H1 (cell line): ENCODE measurements around the gene TBX21. TPM values are rescaled to one million over a fixed set of nuclear protein-coding genes. Genes with fewer than 3 reads are reported as not detected.

ENCODE experiments used
- CTCF ChIA-PET: fragments of 300-600 bp; sonication (Branson Sonifier 250); formaldehyde crosslinking; loops from one replicate; lab custom pipeline; 2021; ENCODE audit not compliant: partially characterized antibody; lab: Charles Lee
- POLR2A ChIA-PET: fragments of 300-600 bp; sonication (Branson Sonifier 250); formaldehyde crosslinking; loops from one replicate; lab custom pipeline; 2021; ENCODE audit warnings: inconsistent platforms; ENCODE audit not compliant: partially characterized antibody; lab: Charles Lee
- DNase-seq, 2 experiments: peaks; one replicate each; pipeline versions ENCODE4 v3.0.0 to v3.0.0-alpha.2; 2010 to 2022; ENCODE audit warnings: low spot score in 2 of 2, low read depth in 1 of 2, mixed read lengths in 1 of 2
- FAIRE-seq: peaks from 2 replicates; lab custom pipeline; 2011; peaks lifted over from hg19 to GRCh38; lab: Jason Lieb, UNC
- H2AFZ ChIP-seq: 2 replicates; pipeline ENCODE4 v1.8.1; 2012; ENCODE audit warnings: low read length, inconsistent platforms
- H2AK5ac ChIP-seq: 2 replicates; pipeline ENCODE4 v1.6.1; 2013; ENCODE audit warnings: low read depth, low read length
- H2BK120ac ChIP-seq: replicated peaks from 2 replicates; pipeline ENCODE3; 2013; ENCODE audit warnings: low read depth, low read length, inconsistent platforms
- H2BK12ac ChIP-seq: 2 replicates; pipeline ENCODE4 v1.6.1; 2013; ENCODE audit warnings: low read depth, low read length
- H2BK15ac ChIP-seq: 2 replicates; pipeline ENCODE4 v1.6.1; 2013; ENCODE audit warnings: low read length
- H2BK20ac ChIP-seq: 2 replicates; pipeline ENCODE4 v1.6.1; 2013; ENCODE audit warnings: low read length
- H2BK5ac ChIP-seq: 2 replicates; pipeline ENCODE4 v1.6.1; 2013; ENCODE audit warnings: low read depth, low read length
- H3K14ac ChIP-seq: 2 replicates; pipeline ENCODE4 v1.6.1; 2013; ENCODE audit warnings: inconsistent platforms; ENCODE audit not compliant: insufficient read length
- H3K18ac ChIP-seq: 2 replicates; pipeline ENCODE4 v1.6.1; 2013; ENCODE audit warnings: low read length; ENCODE audit errors: extremely low read depth
- H3K23ac ChIP-seq: 2 replicates; pipeline ENCODE4 v1.6.1; 2013; ENCODE audit warnings: inconsistent platforms; ENCODE audit not compliant: insufficient read length
- H3K23me2 ChIP-seq: 2 replicates; pipeline ENCODE4 v1.6.1; 2013; ENCODE audit warnings: low read depth, low read length
- H3K27ac ChIP-seq: 2 replicates; pipeline ENCODE4 v1.6.1; 2011; ENCODE audit warnings: low read depth, low read length, inconsistent platforms
- H3K27me3 ChIP-seq, 4 experiments: replicated peaks in 1 of 4; 1 replicate in 1 of 4; 2 replicates in 3 of 4; pipeline versions ENCODE4 v1.6.1 to v1.8.1; 2011 to 2013; ENCODE audit warnings: low read length in 3 of 4, mild to moderate bottlenecking in 3 of 4, inconsistent platforms in 2 of 4, mixed read lengths in 2 of 4, moderate library complexity in 1 of 4; ENCODE audit not compliant: control insufficient read depth in 3 of 4, insufficient read depth in 3 of 4; ENCODE audit errors: extremely low read depth in 1 of 4
- H3K36me3 ChIP-seq, 4 experiments: 2 replicates each; pipeline versions ENCODE4 v1.6.1 to v1.8.1; 2011 to 2013; ENCODE audit warnings: mild to moderate bottlenecking in 4 of 4, low read length in 3 of 4, moderate library complexity in 2 of 4, control low read depth in 1 of 4, inconsistent platforms in 1 of 4; ENCODE audit not compliant: insufficient read depth in 4 of 4, control insufficient read depth in 2 of 4
- H3K4ac ChIP-seq: replicated peaks from 2 replicates; pipeline ENCODE3; 2013; ENCODE audit warnings: low read length, low read depth, mixed read lengths, inconsistent platforms; ENCODE audit not compliant: insufficient read length
- H3K4me1 ChIP-seq, 4 experiments: replicated peaks in 1 of 4; 1 replicate in 1 of 4; 2 replicates in 3 of 4; pipeline versions ENCODE4 v1.6.1 to v1.8.1; 2011 to 2013; ENCODE audit warnings: low read length in 3 of 4, inconsistent platforms in 2 of 4, mixed read lengths in 1 of 4; ENCODE audit not compliant: insufficient read depth in 4 of 4, control insufficient read depth in 3 of 4
- H3K4me2 ChIP-seq, 2 experiments: 2 replicates each; pipeline versions ENCODE4 v1.6.1 to v1.8.1; 2011 to 2013; ENCODE audit warnings: low read depth in 2 of 2, low read length in 2 of 2, control low read depth in 1 of 2, inconsistent platforms in 1 of 2, mild to moderate bottlenecking in 1 of 2; ENCODE audit not compliant: insufficient read depth in 1 of 2
- H3K4me3 ChIP-seq, 4 experiments: fragments of 200-600, 300-600 bp in 1 of 4; sonication (generic), shearing (Covaris generic), sonication (Bioruptor Twin) in 1 of 4; 2 replicates each; pipeline versions ENCODE4 v1.5.1 to v1.8.1; 2011 to 2016; ENCODE audit warnings: low read length in 4 of 4, low read depth in 3 of 4, control low read depth in 2 of 4, inconsistent platforms in 2 of 4, mild to moderate bottlenecking in 2 of 4, mixed read lengths in 1 of 4, moderate library complexity in 1 of 4; ENCODE audit not compliant: insufficient read depth in 2 of 4; ENCODE audit errors: extremely low read depth in 1 of 4
- H3K56ac ChIP-seq: replicated peaks from 2 replicates; pipeline ENCODE3; 2013; ENCODE audit warnings: low read depth, mild to moderate bottlenecking, mixed read lengths, low read length, inconsistent platforms; ENCODE audit not compliant: insufficient read length
- H3K79me1 ChIP-seq: 2 replicates; pipeline ENCODE4 v1.6.1; 2013; ENCODE audit warnings: low read depth, low read length, control low read depth
- H3K79me2 ChIP-seq, 2 experiments: 2 replicates each; pipeline versions ENCODE4 v1.6.1 to v1.8.1; 2012 to 2013; ENCODE audit warnings: low read length in 2 of 2, mild to moderate bottlenecking in 2 of 2, inconsistent platforms in 1 of 2; ENCODE audit not compliant: insufficient read depth in 2 of 2, control insufficient read depth in 1 of 2
- H3K9ac ChIP-seq, 4 experiments: replicated peaks in 1 of 4; 1 replicate in 1 of 4; 2 replicates in 3 of 4; pipeline versions ENCODE4 v1.6.1 to v1.8.1; 2011 to 2013; ENCODE audit warnings: low read depth in 3 of 4, low read length in 3 of 4, control low read depth in 2 of 4, mild to moderate bottlenecking in 2 of 4, moderate library complexity in 2 of 4, inconsistent platforms in 1 of 4; ENCODE audit errors: extremely low read depth in 1 of 4
- H3K9me3 ChIP-seq, 2 experiments: 2 replicates each; pipeline versions ENCODE4 v1.6.1 to v1.8.1; 2012 to 2013; ENCODE audit warnings: mild to moderate bottlenecking in 2 of 2, moderate library complexity in 2 of 2, control low read depth in 1 of 2, inconsistent platforms in 1 of 2, low read depth in 1 of 2, low read length in 1 of 2, mixed read lengths in 1 of 2; ENCODE audit not compliant: insufficient read depth in 2 of 2
- H4K20me1 ChIP-seq, 2 experiments: replicated peaks in 1 of 2; 2 replicates each; pipeline versions ENCODE3 to v1.8.1; 2011 to 2013; ENCODE audit warnings: inconsistent platforms in 2 of 2, low read length in 2 of 2, mild to moderate bottlenecking in 1 of 2; ENCODE audit not compliant: insufficient read depth in 2 of 2, control insufficient read depth in 1 of 2
- H4K5ac ChIP-seq: 2 replicates; pipeline ENCODE4 v1.6.1; 2013; ENCODE audit warnings: low read length, low read depth, mixed read lengths, inconsistent platforms; ENCODE audit not compliant: insufficient read length
- H4K8ac ChIP-seq: 2 replicates; pipeline ENCODE4 v1.8.0; 2013; ENCODE audit warnings: mild to moderate bottlenecking, moderate library complexity, low read length, inconsistent platforms; ENCODE audit not compliant: insufficient read depth; ENCODE audit errors: extremely low read depth
- H4K91ac ChIP-seq: replicated peaks from 2 replicates; pipeline ENCODE3; 2013; ENCODE audit warnings: low read length, mixed read lengths, inconsistent platforms; ENCODE audit not compliant: insufficient read length
- BRCA1 ChIP-seq: IDR thresholded peaks from 2 replicates; pipeline ENCODE4 v1.6.1; 2012; ENCODE audit warnings: low read depth, low read length, improper control_type of control experiment
- E2F6 ChIP-seq: IDR thresholded peaks from 2 replicates; pipeline ENCODE4 v1.6.1; 2012; ENCODE audit warnings: inconsistent platforms
- EP300 ChIP-seq, 2 experiments: IDR thresholded peaks; 1 replicate in 1 of 2; 2 replicates in 1 of 2; pipeline ENCODE4 v1.6.1; 2011 to 2012; ENCODE audit warnings: low read depth in 2 of 2, low read length in 2 of 2, mild to moderate bottlenecking in 2 of 2, borderline replicate concordance in 1 of 2, inconsistent platforms in 1 of 2, moderate library complexity in 1 of 2
- FOSL1 ChIP-seq: IDR thresholded peaks from 2 replicates; pipeline ENCODE4 v1.6.1; 2011; ENCODE audit warnings: mild to moderate bottlenecking, low read depth, low read length, moderate library complexity; ENCODE audit not compliant: insufficient read depth
- HDAC2 ChIP-seq, 2 experiments: fragments of 300-600 bp in 1 of 2; sonication (generic) in 1 of 2; IDR thresholded peaks; 2 replicates each; pipeline ENCODE4 v1.6.1; 2011 to 2012; ENCODE audit warnings: low read depth in 2 of 2, low read length in 2 of 2, mild to moderate bottlenecking in 2 of 2, moderate library complexity in 2 of 2, borderline replicate concordance in 1 of 2, inconsistent platforms in 1 of 2
- KDM1A ChIP-seq: fragments of 200-600, 300-600 bp; sonication (generic); IDR thresholded peaks from 2 replicates; pipeline ENCODE4 v1.7.1; 2016; ENCODE audit warnings: mild to moderate bottlenecking, low read length, borderline replicate concordance
- SIN3A ChIP-seq, 2 experiments: IDR thresholded peaks in 1 of 2; conservative IDR thresholded peaks in 1 of 2; 2 replicates each; pipeline ENCODE4 v1.6.1; 2011 to 2012; ENCODE audit warnings: low read length in 2 of 2, improper control_type of control experiment in 1 of 2, low read depth in 1 of 2, mild to moderate bottlenecking in 1 of 2
- TBP ChIP-seq: IDR thresholded peaks from 2 replicates; pipeline ENCODE4 v1.6.1; 2011; ENCODE audit warnings: low read depth, low read length, improper control_type of control experiment
- USF2 ChIP-seq: IDR thresholded peaks from 2 replicates; pipeline ENCODE4 v1.6.1; 2011; ENCODE audit warnings: low read length, improper control_type of control experiment
- WGBS, 2 experiments: shearing (Covaris generic) in 1 of 2; methylation state at CpG; one replicate each; pipeline versions ENCODE4 v1.1.6 to v1.1.7; 2013 to 2015; ENCODE audit warnings: low lambda C conversion rate in 2 of 2, mixed read lengths in 2 of 2, inconsistent platforms in 1 of 2, low coverage in 1 of 2, missing lambda C conversion rate in 1 of 2; ENCODE audit not compliant: insufficient replicate concordance in 2 of 2, insufficient coverage in 1 of 2, insufficient read length in 1 of 2; ENCODE audit errors: extremely low coverage in 1 of 2, missing lambda C conversion rate in 1 of 2; 5-methylcytosine and 5-hydroxymethylcytosine counted together
- polyA plus RNA-seq, 7 experiments: library from polyadenylated mRNA; depleted of rRNA in 3 of 7; stranded (reverse) in 5 of 7; unstranded in 2 of 7; fragments of >200 nt in 5 of 7; fragments of 200-250 nt in 2 of 7; gene quantifications; 1 replicate in 5 of 7; 2 replicates in 1 of 7; 4 replicates in 1 of 7; pipeline versions ENCODE4 v1.2.1 to v1.2.3, GENCODE V29; 2011 to 2013; ENCODE audit warnings: missing spikeins in 2 of 7, mixed read lengths in 2 of 7
- total RNA-seq: library from RNA; stranded (reverse); fragmentation: NEBNext Ultra II Directional; extraction: Animal tissue kit (Norgen Biotek cat#: 25700); gene quantifications from 2 replicates; pipeline ENCODE4 v1.2.1, GENCODE V29; 2021

TBX21 gene
- total and polyA plus RNA-seq, 2 of the 8 experiments (the other 6 are each of a cell fraction or from before 2014, with no cell fraction given): not detected

- no peak overlapping the region for H3K4me3 ChIP-seq
- DNase-seq: no peak
- no peaks in the 10 kb centered on the region for H3K9me3 ChIP-seq
- no peak overlapping the region for H2BK20ac ChIP-seq
- no peak overlapping the region for H2AFZ ChIP-seq
- no peak overlapping the region for H2BK5ac ChIP-seq
- no peak overlapping the region for H2AK5ac ChIP-seq
- H3K4me1 ChIP-seq: peaks cover 0 to 19% (median 8%) of the 10 kb centered on the region in 4 experiments; a peak in 4 of 7 replicates
- H3K56ac ChIP-seq: no peak overlapping the region
- WGBS, 2 experiments: 87% methylated on average over 10 of the region's 13 CpGs; no CpG with 5 or more reads in 1 of the 2 experiments
- FAIRE-seq: no peak
- H2BK15ac ChIP-seq: no peak overlapping the region
- no peaks in the 10 kb centered on the region; the same call in 1 of the 2 replicates for H3K23me2 ChIP-seq
- no peak overlapping the region for H2BK120ac ChIP-seq
- no peak overlapping the region for H3K23ac ChIP-seq
- H4K5ac ChIP-seq: no peak overlapping the region
- no peak overlapping the region for H3K18ac ChIP-seq
- no peaks in the 10 kb centered on the region for H3K79me1 ChIP-seq
- H3K36me3 ChIP-seq: no peaks in the 10 kb centered on the region
- H4K20me1 ChIP-seq: no peaks in the 10 kb centered on the region
- no peak overlapping the region for H3K4me2 ChIP-seq
- no peak overlapping the region for H2BK12ac ChIP-seq
- CTCF ChIA-PET: interaction anchor here (0.7 to 24.7 kb wide), 7 partner anchors 7 to 50 kb away, joined by 3 to 441 read pairs (median 8); partner anchors contain the start of genes TBKBP1 and TBX21
- no peak overlapping the region for H3K14ac ChIP-seq
- H4K91ac ChIP-seq: no peak overlapping the region
- H3K9ac ChIP-seq: no peak overlapping the region
- H3K79me2 ChIP-seq: no peaks in the 10 kb centered on the region
- H3K4ac ChIP-seq: no peak overlapping the region
- peaks cover 0 to 21% (median 16%) of the 10 kb centered on the region in 4 experiments; a peak in 6 of 7 replicates for H3K27me3 ChIP-seq
- no peak overlapping the region for H4K8ac ChIP-seq
- H3K27ac ChIP-seq: no peak overlapping the region
- POLR2A ChIA-PET: interaction anchor here (0.6 to 2.7 kb wide), 4 partner anchors 17 to 76 kb away, joined by 3 to 10 read pairs (median 6); partner anchors contain the start of gene KPNB1
- no peak for TF ChIP-seq HDAC2 (IDR thresholded peaks at IDR 0.05; ENCODE audit: borderline replicate concordance in 1 of 2, low read depth in 2 of 2, low read length in 2 of 2)
- TF ChIP-seq FOSL1: no peak
- no peak for TF ChIP-seq USF2
- no peak for TF ChIP-seq EP300 (IDR thresholded peaks at IDR 0.05; ENCODE audit: borderline replicate concordance in 1 of 2, low read depth in 2 of 2, low read length in 2 of 2)
- TF ChIP-seq SIN3A (conservative IDR thresholded peaks at IDR 0.05 in 1 of 2, IDR thresholded peaks at IDR 0.05 in 1 of 2; ENCODE audit: low read depth in 1 of 2, low read length in 2 of 2): no peak
- TF ChIP-seq E2F6: no peak
- TF ChIP-seq TBP: no peak
- TF ChIP-seq KDM1A: peak; percentile 90
- no peak for TF ChIP-seq BRCA1
Measured at GRCh38 chr17:47725446-47726111, 7.5 kb upstream of the TBX21 start.
